Mesenteric fat pad (tissue), 1 donor: ENCODE data around the gene KRT72. TPM values are rescaled to one million over a fixed set of nuclear protein-coding genes. Genes with fewer than 3 reads are reported as not detected.

Source experiments
- DNase-seq: peaks from one replicate; pipeline ENCODE4 v3.0.0-alpha.2; 2020; ENCODE audit warnings: low spot score
- total RNA-seq: library from RNA; stranded (reverse); fragmentation: NEBNext Ultra II Directional; extraction: Animal tissue kit (Norgen Biotek cat#: 25700); gene quantifications from one replicate; pipeline ENCODE4 v1.2.1, GENCODE V29; 2021
- donor health status: DM: yes; HTN: yes; CAD: no.

The KRT72 gene
- total RNA-seq, 1 donor from 2014 or later, result not detected

- DNase-seq, result no peak
Observed at GRCh38 chr12:52546126-52546525, 55.1 kb downstream of the KRT72 start.

GRCh38 chr12:52543985-52544883 is 57.0 kb downstream of the KRT72 start:
- no peak for DNase-seq

- DNase-seq, result no peak
Observed at GRCh38 chr12:52542785-52543318, 58.4 kb downstream of the KRT72 start.

GRCh38 chr12:52542157-52542556 is 59.1 kb downstream of the KRT72 start:
- DNase-seq, result no peak

- DNase-seq, result no peak
Observed at GRCh38 chr12:52541709-52542108, 59.6 kb downstream of the KRT72 start.

- DNase-seq, result no peak
Observed at GRCh38 chr12:52540531-52540930, 60.7 kb downstream of the KRT72 start.

GRCh38 chr12:52539821-52540173 is 61.5 kb downstream of the KRT72 start:
- no peak for DNase-seq

GRCh38 chr12:52539083-52539820 is 62.0 kb downstream of the KRT72 start:
- no peak for DNase-seq

GRCh38 chr12:52537101-52537500 is 64.2 kb downstream of the KRT72 start:
- DNase-seq, result no peak

Other genes starting within 250 kb of the KRT72 start
- not detected for gene KRT85, start 234.0 kb downstream of the KRT72 start, total RNA-seq
- gene KRT84, start 215.8 kb downstream of the KRT72 start, total RNA-seq, result not detected
- not detected for gene KRT82, start 195.1 kb downstream of the KRT72 start, total RNA-seq
- gene KRT75, start 167.1 kb downstream of the KRT72 start, total RNA-seq, result not detected
- gene KRT6B, start 149.3 kb downstream of the KRT72 start, total RNA-seq, result not detected
- not detected for gene KRT6C, start 127.7 kb downstream of the KRT72 start, total RNA-seq
- gene KRT6A, start 108.2 kb downstream of the KRT72 start, total RNA-seq, result not detected
- gene KRT5, start 81.1 kb downstream of the KRT72 start, total RNA-seq, result 3.0 TPM
- not detected for gene KRT71, start 48.3 kb downstream of the KRT72 start, total RNA-seq
- not detected for gene KRT74, start 27.6 kb downstream of the KRT72 start, total RNA-seq
- gene KRT73, start 17.1 kb upstream of the KRT72 start, total RNA-seq, result not detected
- not detected for gene KRT2, start 50.7 kb upstream of the KRT72 start, total RNA-seq
- gene KRT1, start 78.9 kb upstream of the KRT72 start, total RNA-seq, result not detected
- not detected for gene KRT77, start 102.1 kb upstream of the KRT72 start, total RNA-seq
- gene KRT76, start 175.9 kb upstream of the KRT72 start, total RNA-seq, result not detected
- not detected for gene KRT3, start 194.7 kb upstream of the KRT72 start, total RNA-seq
- gene KRT4, start 212.7 kb upstream of the KRT72 start, total RNA-seq, result not detected
- gene KRT79, start 232.8 kb upstream of the KRT72 start, total RNA-seq, result 2.4 TPM
- not detected for gene KRT78, start 247.5 kb upstream of the KRT72 start, total RNA-seq